Measurements from ENCODE around the gene OR4D2.
A peak's percentile ranks its signal among the peaks of the same experiment; 100 is the strongest.

Gene OR4D2

DNA sequence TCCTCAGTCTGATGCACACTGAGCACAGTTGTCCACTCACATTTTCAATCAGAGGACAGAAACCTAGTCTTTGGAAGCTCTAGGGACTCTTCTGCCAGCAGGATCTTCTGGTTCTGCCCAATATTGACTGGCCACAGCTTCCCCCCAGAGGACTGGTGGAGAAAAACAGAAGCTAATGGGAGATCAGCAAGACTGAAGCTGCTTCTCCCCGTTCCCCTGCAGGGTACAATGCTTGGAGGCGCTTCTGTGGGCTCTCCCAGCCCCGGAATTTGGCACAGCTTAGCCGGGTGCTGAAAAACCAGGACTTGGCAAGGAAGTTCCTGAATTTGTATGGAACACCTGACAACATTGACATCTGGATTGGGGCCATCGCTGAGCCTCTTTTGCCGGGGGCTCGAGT, 36.1 kb downstream of the OR4D2 start:
- CTCF ChIA-PET: interaction anchor here (1.0 to 5.4 kb wide), 4 partner anchors 12 to 244 kb away, joined by 3 to 38 read pairs (median 15); partner anchors contain the start of genes EPX and MKS1
- no peak for DNase-seq (ENCODE audit: extremely low spot score)
- POLR2A ChIA-PET: no interaction called here
- TF ChIP-seq, protein P1, sequence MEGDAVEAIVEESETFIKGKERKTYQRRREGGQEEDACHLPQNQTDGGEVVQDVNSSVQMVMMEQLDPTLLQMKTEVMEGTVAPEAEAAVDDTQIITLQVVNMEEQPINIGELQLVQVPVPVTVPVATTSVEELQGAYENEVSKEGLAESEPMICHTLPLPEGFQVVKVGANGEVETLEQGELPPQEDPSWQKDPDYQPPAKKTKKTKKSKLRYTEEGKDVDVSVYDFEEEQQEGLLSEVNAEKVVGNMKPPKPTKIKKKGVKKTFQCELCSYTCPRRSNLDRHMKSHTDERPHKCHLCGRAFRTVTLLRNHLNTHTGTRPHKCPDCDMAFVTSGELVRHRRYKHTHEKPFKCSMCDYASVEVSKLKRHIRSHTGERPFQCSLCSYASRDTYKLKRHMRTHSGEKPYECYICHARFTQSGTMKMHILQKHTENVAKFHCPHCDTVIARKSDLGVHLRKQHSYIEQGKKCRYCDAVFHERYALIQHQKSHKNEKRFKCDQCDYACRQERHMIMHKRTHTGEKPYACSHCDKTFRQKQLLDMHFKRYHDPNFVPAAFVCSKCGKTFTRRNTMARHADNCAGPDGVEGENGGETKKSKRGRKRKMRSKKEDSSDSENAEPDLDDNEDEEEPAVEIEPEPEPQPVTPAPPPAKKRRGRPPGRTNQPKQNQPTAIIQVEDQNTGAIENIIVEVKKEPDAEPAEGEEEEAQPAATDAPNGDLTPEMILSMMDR (IDR thresholded peaks at IDR 0.05; ENCODE audit: control extremely low read depth, extremely low read depth, low read depth, missing control alignments): no peak

DNA sequence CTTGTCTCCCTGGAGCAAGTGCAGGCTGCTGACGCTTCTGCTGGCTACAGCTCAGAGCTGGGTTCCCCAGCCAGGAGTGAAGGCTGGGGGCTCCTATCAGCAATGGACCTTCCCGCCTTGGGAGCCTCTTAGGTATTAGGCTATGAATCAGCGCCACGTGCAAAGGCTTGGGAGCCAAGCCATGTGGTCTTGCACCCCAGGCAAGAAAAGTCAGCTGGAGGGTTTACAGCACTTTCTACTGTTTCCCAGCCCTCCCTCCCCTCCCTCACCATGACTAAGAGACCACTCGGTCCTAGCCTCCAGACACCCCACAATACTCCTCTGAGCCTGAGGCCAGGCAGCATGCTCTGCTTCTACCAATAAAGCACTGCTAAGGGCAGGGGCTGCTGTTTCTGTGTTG, 38.0 kb downstream of the OR4D2 start:
- CTCF ChIA-PET: interaction anchor here (0.7 to 1.0 kb wide), 2 partner anchors 13 to 14 kb away, joined by 3 to 4 read pairs; partner anchors contain the start of genes EPX and MKS1
- no peak for DNase-seq (ENCODE audit: extremely low spot score)
- POLR2A ChIA-PET: no interaction called here
- TF ChIP-seq, protein P1 (IDR thresholded peaks at IDR 0.05; ENCODE audit: control extremely low read depth, extremely low read depth, low read depth, missing control alignments): no peak

DNA sequence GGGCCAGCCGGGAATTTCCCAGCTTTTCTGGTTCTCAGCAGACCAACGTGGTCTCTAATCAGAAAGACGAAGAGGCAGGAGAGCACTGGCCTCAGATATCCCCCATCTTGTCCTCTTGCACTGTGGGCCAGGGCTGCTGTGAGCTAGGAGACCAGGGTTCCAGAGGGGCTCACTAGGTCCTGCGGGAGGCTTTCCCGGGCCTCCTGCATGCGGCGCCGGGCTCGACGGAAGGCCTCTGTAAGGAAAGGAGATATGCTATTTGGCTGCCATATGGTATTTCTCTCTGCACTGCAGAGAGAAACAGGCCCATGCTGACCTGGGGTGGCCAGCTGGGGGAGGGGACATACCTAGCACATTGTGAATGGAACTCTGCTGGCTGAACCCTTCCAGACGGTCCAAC, 39.2 kb downstream of the OR4D2 start:
- ChIA-PET CTCF (interaction anchor here (1.1 to 1.3 kb wide), 2 partner anchors 33 to 44 kb away, joined by 3 to 5 read pairs; partner anchors contain the start of gene LPO), POLR2A (no interaction called here)
- TF ChIP-seq, protein P1 (IDR thresholded peaks at IDR 0.05; ENCODE audit: control extremely low read depth, extremely low read depth, low read depth, missing control alignments): no peak
- no peak for DNase-seq (ENCODE audit: extremely low spot score)

DNA sequence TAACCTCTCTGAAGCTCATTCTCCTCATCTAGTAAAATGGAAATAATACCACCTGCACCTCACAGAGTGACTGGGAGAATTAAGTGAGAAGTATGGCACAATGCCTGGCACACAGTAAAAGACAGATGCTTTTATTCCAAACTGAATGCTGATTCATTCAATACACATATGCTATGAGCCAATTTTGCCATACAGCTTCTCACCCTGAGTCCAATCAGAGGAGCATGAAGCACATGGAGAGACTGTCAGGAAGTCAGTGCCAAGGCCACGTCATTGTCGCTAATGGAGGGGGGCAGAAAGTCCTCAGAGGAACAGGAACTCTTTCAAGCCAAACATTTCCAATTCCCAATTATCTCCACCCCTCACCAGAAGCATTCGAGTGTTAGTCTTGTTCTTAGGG, 40.7 kb downstream of the OR4D2 start:
- CTCF ChIA-PET: interaction anchor here (1.7 kb wide), 1 partner anchor 9 kb away, joined by 5 read pairs; no protein-coding TSS in a partner anchor
- TF ChIP-seq, protein P1 (IDR thresholded peaks at IDR 0.05; ENCODE audit: control extremely low read depth, extremely low read depth, low read depth, missing control alignments): no peak
- POLR2A ChIA-PET: no interaction called here
- no peak for DNase-seq (ENCODE audit: extremely low spot score)

DNA sequence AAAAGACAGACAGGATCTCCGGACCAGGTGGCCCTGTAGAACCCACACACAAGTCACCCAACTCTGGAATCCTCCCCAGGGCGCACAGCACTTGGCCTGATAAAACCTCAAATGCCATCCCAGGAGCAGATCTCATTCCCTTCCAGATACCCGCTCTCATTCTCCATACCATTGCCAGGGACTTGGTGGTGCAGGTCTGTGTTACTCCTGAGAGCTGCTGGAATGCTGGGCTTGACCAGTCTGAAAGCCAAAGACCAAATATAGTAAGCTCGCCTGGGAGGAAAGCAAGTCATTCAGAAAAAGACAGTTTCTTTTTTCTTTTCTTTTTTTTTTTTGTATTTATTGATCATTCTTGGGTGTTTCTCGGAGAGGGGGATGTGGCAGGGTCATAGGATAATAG, 41.6 kb downstream of the OR4D2 start:
- DNase-seq (ENCODE audit: extremely low spot score): no peak
- CTCF ChIA-PET: interaction anchor here (0.8 to 1.7 kb wide), 3 partner anchors 9 to 42 kb away, joined by 4 to 5 read pairs (median 4); no protein-coding TSS in a partner anchor
- POLR2A ChIA-PET: no interaction called here
- TF ChIP-seq, protein P1 (IDR thresholded peaks at IDR 0.05; ENCODE audit: control extremely low read depth, extremely low read depth, low read depth, missing control alignments): no peak

DNA sequence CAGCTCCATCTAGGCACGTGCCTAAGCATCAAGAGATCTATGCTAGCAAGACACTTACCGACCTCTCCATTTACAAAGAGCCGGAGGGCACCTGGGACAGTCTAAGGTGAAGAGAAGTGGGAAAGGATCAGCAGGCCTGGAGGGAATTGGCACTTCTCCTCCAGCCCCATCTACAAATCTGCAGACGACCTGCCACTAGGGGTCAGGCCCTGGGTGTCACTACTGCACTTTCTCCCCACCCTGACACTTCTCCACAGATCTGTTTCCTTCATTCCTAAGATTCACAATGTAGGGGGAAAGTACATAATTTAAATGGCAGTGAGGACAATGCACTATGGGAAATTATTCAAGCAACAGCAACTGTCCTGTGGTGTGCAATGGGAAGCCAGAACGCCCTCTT, 44.1 kb downstream of the OR4D2 start:
- CTCF ChIA-PET: interaction anchor here (1.1 to 9.2 kb wide), 3 partner anchors 8 to 39 kb away, joined by 3 to 77 read pairs (median 11); partner anchors contain the start of gene MKS1
- POLR2A ChIA-PET: no interaction called here
- TF ChIP-seq, protein P1 (IDR thresholded peaks at IDR 0.05; ENCODE audit: control extremely low read depth, extremely low read depth, low read depth, missing control alignments): peak; percentile 21
- DNase-seq (ENCODE audit: extremely low spot score): no peak
